IMR-90 (cell line): Measurements from ENCODE around the gene ZNF362. TPM values are rescaled to one million over a fixed set of nuclear protein-coding genes. Genes with fewer than 3 reads are reported as not detected.

Experiments used
- ATAC-seq: fragments of 200-7000 bp; cut with Tn5 transposase; 2 replicates; pipeline ENCODE4 v1.9.1; 2020; ENCODE audit warnings: low read depth, mild to moderate bottlenecking, moderate library complexity
- BruUV-seq: library from RNA; stranded (reverse); fragments of 400-500 nt; replicated peaks from 2 replicates; lab custom pipeline; 2021; lab: Mats Ljungman, UMichigan
- CTCF ChIA-PET: fragments of 300-600 bp; formaldehyde crosslinking; extraction: SDS; loops from one replicate; lab custom pipeline; 2021; ENCODE audit warnings: antibody characterized with exemption; lab: Yijun Ruan, JAX
- POLR2A ChIA-PET: fragments of 300-600 bp; sonication (Branson Sonifier 250); formaldehyde crosslinking; loops from one replicate; lab custom pipeline; 2022; ENCODE audit warnings: antibody characterized with exemption; ENCODE audit not compliant: unreplicated experiment; lab: Charles Lee
- DNase-seq: peaks from one replicate; pipeline ENCODE4 v3.0.0; 2013
- H2AFZ ChIP-seq: replicated peaks from 2 replicates; pipeline ENCODE3; 2013; ENCODE audit warnings: low read length, mild to moderate bottlenecking; ENCODE audit not compliant: poor library complexity
- H2AK5ac ChIP-seq: 2 replicates; pipeline ENCODE4 v1.6.1; 2013; ENCODE audit warnings: low read depth, low read length, inconsistent platforms
- H2AK9ac ChIP-seq: replicated peaks from 2 replicates; pipeline ENCODE3; 2013; ENCODE audit warnings: mild to moderate bottlenecking, low read depth, low read length, moderate library complexity; ENCODE audit not compliant: poor library complexity
- H2BK120ac ChIP-seq: 2 replicates; pipeline ENCODE4 v1.6.1; 2013; ENCODE audit warnings: low read depth, low read length, inconsistent platforms
- H2BK15ac ChIP-seq: 3 replicates; pipeline ENCODE4 v1.6.1; 2013; ENCODE audit warnings: low read depth, low read length, inconsistent platforms
- H2BK20ac ChIP-seq: 2 replicates; pipeline ENCODE4 v1.6.1; 2013; ENCODE audit warnings: low read depth, mild to moderate bottlenecking, inconsistent platforms, low read length, moderate library complexity
- H2BK5ac ChIP-seq: 2 replicates; pipeline ENCODE4 v1.6.1; 2013; ENCODE audit warnings: mild to moderate bottlenecking, low read depth, low read length, inconsistent platforms; ENCODE audit not compliant: poor library complexity, severe bottlenecking
- H3K14ac ChIP-seq: replicated peaks from 2 replicates; pipeline ENCODE4 v1.6.1; 2013; ENCODE audit warnings: low read depth, low read length, inconsistent platforms
- H3K18ac ChIP-seq: 2 replicates; pipeline ENCODE4 v1.6.1; 2013; ENCODE audit warnings: low read depth, low read length, control low read depth
- H3K23ac ChIP-seq: 2 replicates; pipeline ENCODE4 v1.6.1; 2013; ENCODE audit warnings: low read depth, low read length, inconsistent platforms
- H3K27ac ChIP-seq: 2 replicates; pipeline ENCODE4 v1.5.1; 2013; ENCODE audit warnings: mild to moderate bottlenecking, control low read depth, low read length; ENCODE audit not compliant: insufficient read depth
- H3K27me3 ChIP-seq: 2 replicates; pipeline ENCODE4 v1.6.1; 2013; ENCODE audit warnings: low read length; ENCODE audit not compliant: control insufficient read depth, insufficient read depth
- H3K36me3 ChIP-seq: 2 replicates; pipeline ENCODE4 v1.6.1; 2013; ENCODE audit warnings: low read length, mixed read lengths; ENCODE audit not compliant: control insufficient read depth, insufficient read depth
- H3K4ac ChIP-seq: 2 replicates; pipeline ENCODE4 v1.6.1; 2013; ENCODE audit warnings: low read depth, low read length, inconsistent platforms
- H3K4me1 ChIP-seq: 2 replicates; pipeline ENCODE4 v1.6.1; 2013; ENCODE audit warnings: low read length, mixed read lengths; ENCODE audit not compliant: control insufficient read depth, insufficient read depth
- H3K4me2 ChIP-seq: 2 replicates; pipeline ENCODE4 v1.6.1; 2013; ENCODE audit warnings: low read depth, mild to moderate bottlenecking, control low read depth, low read length, moderate library complexity
- H3K4me3 ChIP-seq: 2 replicates; pipeline ENCODE4 v1.5.1; 2013; ENCODE audit warnings: low read depth, mild to moderate bottlenecking, control low read depth, low read length, moderate library complexity; ENCODE audit not compliant: insufficient read depth
- H3K56ac ChIP-seq: 2 replicates; pipeline ENCODE4 v1.6.1; 2013; ENCODE audit warnings: low read length, inconsistent platforms; ENCODE audit not compliant: insufficient read depth; ENCODE audit errors: extremely low read depth
- H3K79me1 ChIP-seq, 2 experiments: 2 replicates each; pipeline ENCODE4 v1.6.1; 2013; ENCODE audit warnings: low read length in 2 of 2, inconsistent platforms in 1 of 2, low read depth in 1 of 2
- H3K9ac ChIP-seq: 2 replicates; pipeline ENCODE4 v1.6.1; 2013; ENCODE audit warnings: low read depth, low read length, control low read depth
- H3K9me1 ChIP-seq: 2 replicates; pipeline ENCODE4 v1.6.1; 2013; ENCODE audit warnings: low read length, inconsistent platforms; ENCODE audit not compliant: insufficient read depth
- H3K9me3 ChIP-seq: 2 replicates; pipeline ENCODE4 v1.6.1; 2013; ENCODE audit warnings: low read length; ENCODE audit not compliant: control insufficient read depth, insufficient read depth
- H4K20me1 ChIP-seq: 2 replicates; pipeline ENCODE4 v1.6.1; 2013; ENCODE audit warnings: low read length, inconsistent platforms; ENCODE audit not compliant: insufficient read depth
- H4K5ac ChIP-seq: 2 replicates; pipeline ENCODE4 v1.6.1; 2013; ENCODE audit warnings: mild to moderate bottlenecking, low read depth, low read length, control low read depth
- H4K8ac ChIP-seq, 2 experiments: 2 replicates each; pipeline ENCODE4 v1.6.1; 2013; ENCODE audit warnings: low read depth in 2 of 2, low read length in 2 of 2, control low read depth in 1 of 2, inconsistent platforms in 1 of 2
- H4K91ac ChIP-seq: 2 replicates; pipeline ENCODE4 v1.6.1; 2013; ENCODE audit warnings: low read depth, low read length, inconsistent platforms; ENCODE audit not compliant: insufficient read depth
- BHLHE40 ChIP-seq: fragments of 150-350 bp; IDR thresholded peaks from 2 replicates; pipeline ENCODE4 v1.6.1; 2016; ENCODE audit warnings: mild to moderate bottlenecking, low read depth, low read length
- CEBPB ChIP-seq: IDR thresholded peaks from 2 replicates; pipeline ENCODE4 v1.6.1; 2012; ENCODE audit warnings: low read depth, low read length, improper control_type of control experiment
- CHD1 ChIP-seq: IDR thresholded peaks from 2 replicates; pipeline ENCODE4 v1.6.1; 2012; ENCODE audit warnings: low read depth, low read length, improper control_type of control experiment
- FOS ChIP-seq: fragments of 150-350 bp; IDR thresholded peaks from 2 replicates; pipeline ENCODE4 v1.6.1; 2016; ENCODE audit warnings: low read depth, low read length
- MAFK ChIP-seq: IDR thresholded peaks from 2 replicates; pipeline ENCODE4 v1.6.1; 2012; ENCODE audit warnings: low read depth, low read length, improper control_type of control experiment
- MAZ ChIP-seq: IDR thresholded peaks from 2 replicates; pipeline ENCODE4 v1.6.1; 2012; ENCODE audit warnings: low read depth, mild to moderate bottlenecking, low read length, improper control_type of control experiment, moderate library complexity, borderline replicate concordance
- MXI1 ChIP-seq: IDR thresholded peaks from 2 replicates; pipeline ENCODE4 v1.6.1; 2012; ENCODE audit warnings: low read depth, mild to moderate bottlenecking, low read length, moderate library complexity, borderline replicate concordance
- NFE2L2 ChIP-seq: fragments of 150-350 bp; IDR thresholded peaks from 2 replicates; pipeline ENCODE4 v1.6.1; 2016; ENCODE audit warnings: low read depth, mild to moderate bottlenecking, low read length
- POLR2A ChIP-seq: IDR thresholded peaks from 2 replicates; pipeline ENCODE4 v1.6.1; 2012; ENCODE audit warnings: mild to moderate bottlenecking, low read depth, low read length
- RAD21 ChIP-seq: IDR thresholded peaks from 2 replicates; pipeline ENCODE4 v1.6.1; 2012; ENCODE audit warnings: low read length, improper control_type of control experiment
- RCOR1 ChIP-seq: IDR thresholded peaks from 2 replicates; pipeline ENCODE4 v1.6.1; 2012; ENCODE audit warnings: mild to moderate bottlenecking, low read length, improper control_type of control experiment; ENCODE audit not compliant: insufficient replicate concordance
- RFX5 ChIP-seq: IDR thresholded peaks from 2 replicates; pipeline ENCODE4 v1.8.0; 2012; ENCODE audit warnings: low read depth, mild to moderate bottlenecking, low read length, moderate library complexity
- SMC3 ChIP-seq: fragments of 150-350 bp; IDR thresholded peaks from 2 replicates; pipeline ENCODE4 v1.6.1; 2016; ENCODE audit warnings: low read depth, mild to moderate bottlenecking, antibody characterized with exemption, low read length, moderate library complexity
- WGBS, 2 experiments: methylation state at CpG; one replicate each; pipeline versions ENCODE4 v1.1.5 to v1.1.7; 2013; ENCODE audit warnings: missing lambda C conversion rate in 2 of 2; ENCODE audit not compliant: insufficient read length in 1 of 2; ENCODE audit errors: extremely low coverage in 2 of 2; 5-methylcytosine and 5-hydroxymethylcytosine counted together
- dilution Hi-C: fragments of 300-500 bp; cut with HindIII; formaldehyde crosslinking; loops from one replicate; pipeline ENCODE4 v1.14.3; 2018; ENCODE audit warnings: low sequenced_read_pairs; ENCODE audit not compliant: unreplicated experiment
- in situ Hi-C: fragments of 300-500 bp; cut with MboI; formaldehyde crosslinking; loops from 3 replicates; pipeline ENCODE4 v1.14.3; 2019; ENCODE audit warnings: low sequenced_read_pairs, inconsistent platforms, mixed read lengths
- intact Hi-C: fragments of 100-400 bp; cut with micrococcal nuclease; formaldehyde crosslinking; loops from 2 replicates; pipeline ENCODE4 v1.10.0; 2022
- polyA plus RNA-seq, 3 experiments: library from polyadenylated mRNA; depleted of rRNA; stranded (reverse); fragments of >200 nt; gene quantifications; 2 replicates each; pipeline ENCODE4 v1.2.3, GENCODE V29; 2012; ENCODE audit warnings: low replicate concordance in 1 of 3
- total RNA-seq: library from RNA; depleted of rRNA; stranded (reverse); fragments of >200 nt; gene quantifications from 2 replicates; pipeline ENCODE4 v1.2.3, GENCODE V29; 2012
- TF ChIP-seq, protein P1 (sequence below): conservative IDR thresholded peaks from 2 replicates; pipeline ENCODE4 v1.5.1; 2012; ENCODE audit warnings: mild to moderate bottlenecking, low read depth, low read length, improper control_type of control experiment
- TF ChIP-seq, protein P2 (sequence below): fragments of 150-350 bp; IDR thresholded peaks from 2 replicates; pipeline ENCODE4 v1.6.1; 2017; ENCODE audit warnings: mild to moderate bottlenecking, antibody characterized with exemption, low read length, low read depth
- TF ChIP-seq, protein P3 (sequence below): fragments of 150-350 bp; IDR thresholded peaks from 2 replicates; pipeline ENCODE4 v1.6.1; 2016; ENCODE audit warnings: low read depth, mild to moderate bottlenecking, low read length, moderate library complexity, borderline replicate concordance

The ZNF362 gene
- total and polyA plus RNA-seq, 2 of the 4 experiments (the other 2 are of a cell fraction), result 5.7 to 12.9 TPM

DNA sequence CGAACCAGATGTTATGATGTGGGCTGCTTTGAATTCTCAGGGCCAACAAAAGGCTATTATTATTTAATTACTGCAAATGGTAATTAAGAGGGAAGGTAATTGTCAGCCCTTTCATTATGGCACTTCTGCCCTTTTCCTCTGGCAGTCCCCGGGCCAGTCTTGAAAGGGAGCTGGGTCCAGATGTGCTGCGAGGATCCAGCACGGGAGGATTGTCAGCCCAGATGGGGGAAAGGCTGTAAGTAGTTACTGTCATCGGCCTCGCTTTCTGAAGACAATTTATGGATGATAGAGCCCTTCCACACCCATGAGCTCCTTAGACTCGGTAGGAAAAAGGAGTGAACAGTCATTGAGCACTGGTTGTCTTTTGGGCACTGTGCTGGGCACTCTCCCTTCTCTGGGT, 8.7 kb upstream of the ZNF362 start:
- H2AK5ac ChIP-seq, result no peak overlapping the region
- no peak overlapping the region for H2BK5ac ChIP-seq
- no peak overlapping the region for H2BK20ac ChIP-seq
- H3K9ac ChIP-seq, result no peak overlapping the region
- no peaks in the 10 kb centered on the region for H4K20me1 ChIP-seq
- dilution Hi-C loops (no loop called here), intact Hi-C loops (no loop called here), in situ Hi-C loops (no loop called here)
- peaks cover 28% of the 10 kb centered on the region for H3K27me3 ChIP-seq
- no peak overlapping the region for H2AK9ac ChIP-seq
- no peak overlapping the region for H2AFZ ChIP-seq
- no peak for TF ChIP-seq SMC3
- TF ChIP-seq MAFK, result no peak
- no peak for TF ChIP-seq RAD21
- no peak for TF ChIP-seq MAZ
- TF ChIP-seq FOS, result no peak
- no peak for TF ChIP-seq POLR2A
- no peak for TF ChIP-seq NFE2L2
- TF ChIP-seq, protein P1, sequence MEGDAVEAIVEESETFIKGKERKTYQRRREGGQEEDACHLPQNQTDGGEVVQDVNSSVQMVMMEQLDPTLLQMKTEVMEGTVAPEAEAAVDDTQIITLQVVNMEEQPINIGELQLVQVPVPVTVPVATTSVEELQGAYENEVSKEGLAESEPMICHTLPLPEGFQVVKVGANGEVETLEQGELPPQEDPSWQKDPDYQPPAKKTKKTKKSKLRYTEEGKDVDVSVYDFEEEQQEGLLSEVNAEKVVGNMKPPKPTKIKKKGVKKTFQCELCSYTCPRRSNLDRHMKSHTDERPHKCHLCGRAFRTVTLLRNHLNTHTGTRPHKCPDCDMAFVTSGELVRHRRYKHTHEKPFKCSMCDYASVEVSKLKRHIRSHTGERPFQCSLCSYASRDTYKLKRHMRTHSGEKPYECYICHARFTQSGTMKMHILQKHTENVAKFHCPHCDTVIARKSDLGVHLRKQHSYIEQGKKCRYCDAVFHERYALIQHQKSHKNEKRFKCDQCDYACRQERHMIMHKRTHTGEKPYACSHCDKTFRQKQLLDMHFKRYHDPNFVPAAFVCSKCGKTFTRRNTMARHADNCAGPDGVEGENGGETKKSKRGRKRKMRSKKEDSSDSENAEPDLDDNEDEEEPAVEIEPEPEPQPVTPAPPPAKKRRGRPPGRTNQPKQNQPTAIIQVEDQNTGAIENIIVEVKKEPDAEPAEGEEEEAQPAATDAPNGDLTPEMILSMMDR, result no peak
- no peak for TF ChIP-seq RCOR1
- TF ChIP-seq, protein P2, sequence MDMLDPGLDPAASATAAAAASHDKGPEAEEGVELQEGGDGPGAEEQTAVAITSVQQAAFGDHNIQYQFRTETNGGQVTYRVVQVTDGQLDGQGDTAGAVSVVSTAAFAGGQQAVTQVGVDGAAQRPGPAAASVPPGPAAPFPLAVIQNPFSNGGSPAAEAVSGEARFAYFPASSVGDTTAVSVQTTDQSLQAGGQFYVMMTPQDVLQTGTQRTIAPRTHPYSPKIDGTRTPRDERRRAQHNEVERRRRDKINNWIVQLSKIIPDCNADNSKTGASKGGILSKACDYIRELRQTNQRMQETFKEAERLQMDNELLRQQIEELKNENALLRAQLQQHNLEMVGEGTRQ, result no peak
- TF ChIP-seq, protein P3, sequence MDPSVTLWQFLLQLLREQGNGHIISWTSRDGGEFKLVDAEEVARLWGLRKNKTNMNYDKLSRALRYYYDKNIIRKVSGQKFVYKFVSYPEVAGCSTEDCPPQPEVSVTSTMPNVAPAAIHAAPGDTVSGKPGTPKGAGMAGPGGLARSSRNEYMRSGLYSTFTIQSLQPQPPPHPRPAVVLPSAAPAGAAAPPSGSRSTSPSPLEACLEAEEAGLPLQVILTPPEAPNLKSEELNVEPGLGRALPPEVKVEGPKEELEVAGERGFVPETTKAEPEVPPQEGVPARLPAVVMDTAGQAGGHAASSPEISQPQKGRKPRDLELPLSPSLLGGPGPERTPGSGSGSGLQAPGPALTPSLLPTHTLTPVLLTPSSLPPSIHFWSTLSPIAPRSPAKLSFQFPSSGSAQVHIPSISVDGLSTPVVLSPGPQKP, result no peak
- TF ChIP-seq CHD1, result no peak
- no peak for TF ChIP-seq CEBPB
- no peak for TF ChIP-seq BHLHE40
- no peak for TF ChIP-seq MXI1
- no peak for TF ChIP-seq RFX5
- no peak overlapping the region for H4K8ac ChIP-seq
- no peak overlapping the region for H3K27ac ChIP-seq
- H3K4me1 ChIP-seq, result no peaks in the 10 kb centered on the region
- no peak overlapping the region for H4K5ac ChIP-seq
- no peak overlapping the region for H3K4me2 ChIP-seq
- H2BK15ac ChIP-seq, result no peak overlapping the region
- H3K9me1 ChIP-seq, result no peaks in the 10 kb centered on the region
- no peak overlapping the region for H3K18ac ChIP-seq
- H3K4me3 ChIP-seq, result no peak overlapping the region
- ATAC-seq (no peak), DNase-seq (no peak)
- no peak overlapping the region for H3K56ac ChIP-seq
- no peak overlapping the region for H3K4ac ChIP-seq
- no peaks in the 10 kb centered on the region for H3K36me3 ChIP-seq
- 0 out of 2 replicates have a peak, but pooled peaks cover 2% of the 10 kb centered on the region for H3K9me3 ChIP-seq
- H3K79me1 ChIP-seq, result no peaks in the 10 kb centered on the region
- H3K14ac ChIP-seq, result no peak overlapping the region
- no TSS peak for BruUV-seq
- POLR2A ChIA-PET, result no interaction called here
- H2BK120ac ChIP-seq, result no peak overlapping the region
- CTCF ChIA-PET, result no interaction called here
- no peak overlapping the region for H3K23ac ChIP-seq
- no peak overlapping the region for H4K91ac ChIP-seq
- no CpG with 5 or more reads among the region's 7 CpGs for WGBS, 2 experiments
